Astrocyte of the hippocampus (primary cell): ENCODE results near the gene LRP6.
"Not testable (repeated sequence)": the region's sequence is repeated elsewhere in the genome, so short reads cannot be mapped to it uniquely, and the experiment has no call there.

Experiments
- DNase-seq: peaks from one replicate; pipeline ENCODE4 v3.0.0; 2011; ENCODE audit warnings: low read depth, low spot score

Gene LRP6

DNA sequence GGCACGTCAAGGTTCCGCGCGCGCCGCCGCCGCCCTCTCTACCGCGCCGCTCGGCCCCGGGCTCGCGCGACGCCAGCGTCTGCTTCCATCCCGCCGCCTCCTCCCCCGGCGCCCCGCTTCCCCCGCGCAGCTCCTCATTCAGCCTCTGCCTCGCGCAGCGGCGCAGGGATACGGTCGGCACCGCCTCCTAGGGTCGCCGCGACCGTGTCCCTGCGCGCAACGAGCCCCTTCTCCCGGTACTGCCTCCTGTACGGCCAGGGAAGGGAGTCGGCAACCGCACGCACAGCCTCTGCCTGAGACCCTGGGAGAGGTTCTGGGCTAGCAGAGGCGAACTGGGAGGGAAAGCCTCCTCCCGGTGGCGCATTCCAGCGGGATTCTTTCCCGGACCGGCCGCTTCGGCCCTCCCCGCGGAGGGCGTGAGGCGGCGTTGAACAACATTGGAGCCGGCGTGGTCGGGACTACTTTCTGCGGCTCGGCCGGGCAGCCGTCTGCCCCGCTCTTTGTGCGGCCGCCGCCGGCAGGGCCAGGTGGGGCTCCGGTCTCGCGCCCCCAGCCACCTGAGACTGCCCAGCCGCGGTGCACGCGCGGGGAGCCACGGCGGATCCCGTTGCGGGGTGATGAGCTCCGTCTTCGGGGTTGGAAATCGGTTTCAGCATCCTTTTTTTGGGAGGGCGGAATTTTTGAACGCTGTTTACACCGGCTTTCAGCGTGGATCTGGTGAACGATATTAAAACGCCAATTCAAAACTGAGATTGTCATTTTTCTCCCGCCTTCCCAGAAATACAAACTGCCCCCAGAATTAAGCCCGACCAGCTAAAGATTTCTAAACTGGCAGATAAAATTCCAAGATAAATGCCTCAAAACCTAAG lies at the start of gene LRP6:
Gene LRP6, minus strand, starts transcription at position 172 of the 869 bp plus-strand sequence. CDS start 309 bp downstream, outside the sequence.
- peak; percentile 98 for DNase-seq

DNA sequence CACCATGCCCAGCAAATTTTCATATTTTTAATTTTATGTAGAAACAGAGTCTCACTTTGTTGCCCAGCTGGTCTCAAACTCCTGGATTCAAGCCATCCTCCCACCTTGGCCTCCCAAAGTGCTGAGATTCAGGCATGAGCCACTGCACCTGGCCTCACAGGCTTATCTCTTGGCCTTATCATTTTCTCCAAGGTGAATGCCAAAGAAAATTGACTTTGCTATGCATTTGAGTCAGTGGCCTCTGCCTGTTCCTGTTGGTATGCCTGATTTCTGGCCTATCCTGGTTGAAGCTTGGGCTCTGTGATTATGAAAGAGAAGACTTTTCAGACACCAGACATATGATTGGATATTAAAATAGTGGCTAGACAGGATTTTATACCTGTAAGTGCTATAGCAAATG lies 49.0 kb upstream of the LRP6 start:
- no peak for DNase-seq

DNA sequence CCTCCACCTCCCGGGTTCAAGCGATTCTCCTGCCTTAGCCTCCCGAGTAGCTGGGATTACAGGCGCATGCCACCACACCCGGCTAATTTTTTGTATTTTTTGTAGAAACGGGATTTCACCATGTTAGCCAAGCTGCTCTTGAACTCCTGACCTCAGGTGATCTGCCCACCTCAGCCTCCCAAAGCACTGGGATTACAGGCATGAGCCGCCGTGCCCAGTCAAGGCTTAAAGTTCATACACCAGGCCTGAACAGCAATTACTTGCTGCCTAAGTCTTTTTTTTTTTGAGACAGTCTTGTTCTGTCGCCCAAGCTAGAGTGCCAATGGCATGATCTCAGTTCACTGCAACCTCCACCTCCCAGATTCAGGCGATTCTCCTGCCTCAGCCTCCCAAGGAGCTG lies 43.9 kb upstream of the LRP6 start:
- DNase-seq: not testable (repeated sequence)

DNA sequence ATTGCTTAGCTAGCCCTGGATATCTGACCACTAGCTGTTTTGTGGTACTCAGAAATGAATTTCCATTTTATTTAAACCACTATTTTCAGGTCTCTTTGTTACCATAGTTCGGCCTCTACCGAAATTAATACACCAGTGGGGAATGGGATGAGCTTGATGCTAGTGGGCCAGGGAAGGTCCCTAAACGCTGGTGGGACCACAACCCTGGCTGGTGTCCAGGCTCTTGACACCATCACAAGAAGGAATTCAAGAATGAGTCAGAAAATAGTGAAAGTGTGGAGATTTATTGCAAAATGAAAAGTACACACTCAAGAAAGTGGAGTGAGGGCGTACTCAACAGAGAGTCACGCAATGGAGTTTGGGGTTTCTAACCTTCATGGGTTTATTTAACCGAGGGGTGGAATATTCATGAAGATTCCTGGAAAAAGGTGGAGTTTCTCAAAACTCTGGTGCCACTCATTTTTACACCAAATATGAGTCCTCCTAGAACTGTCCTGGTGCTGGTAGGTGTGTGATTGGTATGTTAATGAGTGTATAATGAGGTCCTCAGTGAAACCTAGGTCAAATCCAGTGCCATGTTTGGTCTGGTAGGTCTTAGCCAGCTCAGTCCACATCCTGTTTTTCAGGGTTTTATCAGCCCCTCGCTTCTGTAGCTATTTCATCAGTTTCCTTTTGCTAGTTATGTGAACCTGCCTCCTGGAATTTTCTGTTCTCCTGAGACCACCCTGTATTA lies 38.9 kb upstream of the LRP6 start:
- peak; percentile 27 for DNase-seq

DNA sequence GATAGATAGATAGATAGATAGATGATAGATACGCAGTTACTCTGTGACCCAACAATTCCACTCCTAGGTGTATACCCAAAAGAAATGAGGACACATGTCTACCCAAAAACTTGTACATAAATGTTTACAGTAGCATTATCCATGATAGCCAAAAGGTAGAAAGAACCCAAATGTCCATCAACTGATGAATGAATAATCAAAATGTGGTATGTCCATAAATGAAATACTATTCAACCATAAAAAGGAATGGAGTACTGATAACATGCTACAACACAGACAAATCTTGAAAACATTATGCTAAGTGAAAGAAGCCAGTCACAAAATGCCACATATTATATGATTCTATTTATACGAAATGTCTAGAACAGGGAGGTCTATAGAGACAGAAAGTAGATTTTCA lies 36.1 kb upstream of the LRP6 start:
- no peak for DNase-seq

DNA sequence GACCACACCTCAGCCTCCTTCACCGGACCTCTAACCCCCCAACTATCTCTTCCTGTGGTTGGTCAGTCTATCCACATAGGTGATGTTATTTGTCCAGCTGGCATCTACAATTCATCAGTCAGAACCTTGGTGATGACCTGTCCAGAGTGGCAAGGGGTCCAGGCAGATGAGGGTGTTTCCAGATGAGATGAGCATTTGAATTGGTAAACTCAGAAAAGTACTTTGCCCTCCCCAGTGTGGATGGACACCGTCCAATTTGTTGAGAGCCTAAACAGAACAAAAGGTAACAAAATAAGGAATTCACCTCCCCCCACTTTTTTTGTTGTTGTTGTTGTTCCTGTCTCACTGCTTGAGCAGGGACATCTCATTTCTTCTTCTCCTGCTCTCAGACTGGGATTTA lies 34.3 kb upstream of the LRP6 start:
- DNase-seq: no peak

DNA sequence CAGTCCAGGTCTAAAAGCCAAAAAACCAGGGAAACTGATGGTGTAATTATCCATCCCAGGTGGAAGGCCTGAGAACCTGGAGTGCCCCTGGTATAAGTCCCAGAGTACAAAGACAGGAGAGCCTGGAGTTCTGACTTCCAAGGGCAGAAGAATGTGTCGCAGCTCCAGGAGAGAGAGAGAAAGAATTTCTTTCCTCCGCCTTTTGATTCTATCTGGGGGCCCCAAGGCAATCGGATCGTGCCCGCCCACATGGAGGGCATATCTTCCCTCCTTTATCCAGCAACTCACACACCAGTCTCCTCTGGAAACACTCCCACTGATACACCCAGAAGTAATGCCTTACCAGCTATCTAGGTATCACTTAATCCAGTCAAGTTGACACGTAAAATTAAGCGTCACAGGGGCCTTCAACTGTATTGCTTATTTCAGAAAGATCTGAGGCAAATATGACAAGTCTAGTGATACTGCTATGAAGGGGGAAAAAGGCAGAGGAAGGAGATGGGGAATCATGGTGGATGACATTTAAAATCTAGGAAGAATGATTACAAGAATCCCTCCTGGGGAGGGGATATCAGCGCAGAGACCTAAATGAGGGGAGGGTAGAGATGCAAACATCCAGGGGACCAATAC lies 30.5 kb upstream of the LRP6 start:
- no peak for DNase-seq

DNA sequence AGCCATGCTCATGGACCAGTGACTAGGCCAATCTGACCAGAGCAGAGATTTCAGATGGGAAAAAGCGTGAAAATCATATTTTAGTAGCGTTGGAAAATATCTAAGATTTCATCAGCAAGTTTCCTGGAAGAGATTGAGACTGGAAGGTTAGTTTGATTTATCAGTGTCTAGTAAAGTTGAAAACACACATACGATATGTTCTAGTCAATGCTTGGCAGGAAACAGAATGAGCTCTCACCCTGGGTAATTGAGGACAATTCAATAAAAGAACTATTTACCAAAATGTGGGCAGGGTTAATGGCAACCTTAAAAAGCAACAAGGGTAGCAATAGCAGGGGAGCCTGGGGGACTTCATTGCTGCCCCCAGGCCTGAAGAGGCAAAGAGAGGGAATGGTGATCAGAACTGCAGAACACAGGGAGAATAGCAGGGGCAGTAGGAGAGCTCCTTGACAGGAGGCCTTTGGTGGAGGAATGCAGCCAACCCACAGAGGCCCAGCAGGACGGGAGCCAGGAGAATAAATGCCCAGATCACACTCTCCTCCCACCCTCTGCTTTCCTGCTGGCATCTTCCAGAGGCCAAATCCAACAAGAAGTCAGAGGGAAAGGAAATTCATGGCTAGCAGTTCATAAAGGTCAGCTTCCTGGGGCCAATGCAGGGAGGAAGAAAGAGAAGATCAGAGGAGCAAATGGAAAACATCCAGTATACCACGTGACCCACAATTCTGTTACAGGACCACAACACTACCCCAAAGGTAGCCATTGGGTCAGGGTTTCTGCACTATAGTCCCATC lies 27.6 kb upstream of the LRP6 start:
- DNase-seq: peak; percentile 86

DNA sequence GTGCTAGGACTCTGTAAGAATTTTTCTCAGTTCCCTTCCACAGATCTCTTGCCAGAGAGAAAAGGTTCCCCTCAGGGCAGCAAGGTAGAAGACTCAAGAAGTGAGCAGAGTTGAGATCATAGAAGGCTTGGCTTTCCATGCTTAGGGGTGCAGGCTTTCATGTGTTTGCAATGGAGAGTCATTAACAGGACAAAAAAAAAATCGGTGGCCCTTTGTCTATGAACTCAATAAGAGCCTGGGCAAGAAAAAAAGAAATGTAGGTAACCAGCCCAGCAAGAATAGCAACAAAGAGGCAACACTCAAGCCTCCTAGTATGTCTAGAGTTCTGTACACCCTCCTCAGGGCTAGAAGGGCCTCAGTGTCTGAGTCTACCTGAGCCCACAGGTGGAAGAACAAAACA lies 23.4 kb upstream of the LRP6 start:
- no peak for DNase-seq

DNA sequence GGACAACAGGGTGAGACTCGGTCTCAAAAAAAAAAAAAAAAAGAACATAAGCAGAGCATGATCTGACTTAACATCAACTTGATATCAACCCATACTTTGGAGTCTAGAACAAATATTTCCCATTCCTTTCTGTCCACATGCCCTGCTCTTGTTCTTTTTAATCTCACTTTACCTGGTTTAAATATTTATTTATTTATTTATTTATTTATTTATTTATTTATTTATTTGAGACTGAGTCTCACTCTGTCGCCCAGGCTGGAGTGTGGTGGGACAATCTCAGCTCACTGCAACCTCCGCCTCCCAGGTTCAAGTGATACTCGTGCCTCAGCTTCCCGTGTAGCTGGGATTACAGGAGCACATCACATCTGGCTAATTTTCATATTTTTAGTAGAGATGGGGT lies 19.6 kb upstream of the LRP6 start:
- no peak for DNase-seq

DNA sequence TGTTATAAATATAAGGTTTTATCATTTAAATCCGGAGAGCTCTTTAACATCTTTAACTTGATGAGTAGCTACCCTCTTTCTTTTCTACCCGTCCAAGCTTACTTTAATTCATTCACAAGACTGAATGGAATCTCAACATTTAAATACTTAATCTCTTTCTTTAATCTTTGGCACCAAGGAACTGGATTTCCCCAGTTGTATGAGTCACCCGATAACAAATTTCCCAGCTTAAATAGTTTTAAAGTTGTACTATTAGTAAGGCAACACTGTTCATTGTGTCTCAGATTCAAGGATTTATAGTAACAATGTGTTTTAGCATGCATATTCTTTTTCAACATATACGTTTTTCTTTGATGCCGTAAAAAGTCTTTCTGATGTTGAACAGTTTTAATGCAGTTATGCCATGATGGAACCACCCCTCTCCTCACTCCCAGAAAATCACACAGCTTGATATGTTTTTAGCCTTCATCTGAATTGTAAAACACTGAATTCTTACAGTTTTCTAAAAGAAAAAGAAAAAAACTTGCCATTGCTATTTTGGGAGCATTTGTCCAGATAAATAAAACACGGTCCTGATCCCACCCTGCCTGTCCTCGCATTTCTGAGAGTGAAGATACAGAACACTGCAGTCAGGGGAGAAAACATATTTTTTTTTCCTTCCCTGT lies 16.0 kb upstream of the LRP6 start:
- peak; percentile 82 for DNase-seq

DNA sequence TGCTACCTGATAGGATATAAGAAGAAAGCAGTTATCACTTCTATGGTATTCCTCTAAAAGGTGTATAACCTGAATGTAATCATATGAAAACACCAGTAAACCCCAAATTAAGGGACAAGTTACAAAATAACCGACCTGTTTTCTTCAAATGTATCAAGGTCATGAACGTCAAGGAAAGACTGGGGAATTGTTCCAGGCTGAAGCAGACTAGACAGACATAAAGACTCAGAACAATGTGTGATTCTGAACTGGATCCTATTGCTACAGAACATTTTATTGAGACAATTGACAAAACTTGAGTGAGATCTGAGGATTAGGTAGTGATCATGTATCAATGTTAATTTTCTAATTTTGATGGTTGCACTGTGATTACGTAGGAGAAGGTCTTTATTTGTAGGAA lies 15.4 kb upstream of the LRP6 start:
- DNase-seq: no peak

DNA sequence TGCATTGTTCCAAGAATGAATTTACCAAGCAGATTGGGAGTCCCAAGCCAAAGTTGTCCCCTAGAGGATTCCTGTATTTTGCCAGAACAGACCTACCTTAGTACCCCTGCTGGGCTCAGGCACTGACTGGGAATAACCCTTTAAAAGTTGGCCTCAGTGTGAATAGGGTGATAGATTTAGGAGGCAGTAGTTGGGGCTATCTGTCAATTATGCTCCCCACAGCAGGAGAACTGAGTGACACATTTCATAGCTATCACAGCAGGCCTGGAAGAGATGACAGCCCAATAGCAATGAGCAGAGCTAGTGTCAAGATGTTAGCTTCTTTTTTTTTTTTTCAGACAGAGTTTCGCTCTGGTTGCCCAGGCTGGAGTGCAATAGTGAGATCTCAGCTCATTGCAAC lies 14.3 kb upstream of the LRP6 start:
- no peak for DNase-seq

DNA sequence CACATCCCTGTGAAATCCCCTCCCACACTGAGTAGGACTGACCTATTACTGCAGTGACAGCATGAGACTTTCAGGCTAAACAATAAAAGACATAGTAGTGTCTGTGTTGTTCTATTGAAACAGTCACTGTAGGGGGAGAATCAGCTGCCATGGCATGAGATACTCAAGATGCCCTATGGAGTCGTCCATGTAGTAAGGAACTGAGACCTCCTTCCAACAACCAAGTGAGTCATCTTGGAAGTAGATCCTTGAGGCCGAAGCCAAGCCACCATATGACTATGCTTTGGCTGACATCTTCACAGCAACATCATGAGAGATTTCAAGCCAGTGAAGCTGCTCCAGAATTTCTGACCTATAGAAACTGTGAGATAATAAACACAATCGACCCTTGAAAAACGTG lies 12.1 kb upstream of the LRP6 start:
- DNase-seq: no peak

DNA sequence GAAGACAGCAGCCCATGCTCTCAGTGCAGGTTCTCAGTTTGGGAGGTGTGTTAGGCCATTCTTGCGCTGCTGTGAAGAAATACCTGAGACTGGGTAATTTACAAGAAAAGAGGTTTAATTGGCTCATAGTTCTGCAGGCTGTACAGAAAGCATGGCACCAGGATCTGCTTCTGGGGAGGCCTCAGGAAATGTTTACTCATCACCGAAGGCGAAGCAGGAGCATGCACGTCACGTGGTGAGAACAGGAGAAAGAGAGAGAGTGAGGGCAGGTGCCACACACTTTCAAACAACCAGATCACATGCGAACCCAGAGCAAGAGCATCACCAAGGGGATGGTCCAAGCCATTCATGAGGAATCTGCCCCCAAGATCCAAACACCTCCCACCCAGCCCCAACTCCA lies 9.0 kb upstream of the LRP6 start:
- DNase-seq: no peak

DNA sequence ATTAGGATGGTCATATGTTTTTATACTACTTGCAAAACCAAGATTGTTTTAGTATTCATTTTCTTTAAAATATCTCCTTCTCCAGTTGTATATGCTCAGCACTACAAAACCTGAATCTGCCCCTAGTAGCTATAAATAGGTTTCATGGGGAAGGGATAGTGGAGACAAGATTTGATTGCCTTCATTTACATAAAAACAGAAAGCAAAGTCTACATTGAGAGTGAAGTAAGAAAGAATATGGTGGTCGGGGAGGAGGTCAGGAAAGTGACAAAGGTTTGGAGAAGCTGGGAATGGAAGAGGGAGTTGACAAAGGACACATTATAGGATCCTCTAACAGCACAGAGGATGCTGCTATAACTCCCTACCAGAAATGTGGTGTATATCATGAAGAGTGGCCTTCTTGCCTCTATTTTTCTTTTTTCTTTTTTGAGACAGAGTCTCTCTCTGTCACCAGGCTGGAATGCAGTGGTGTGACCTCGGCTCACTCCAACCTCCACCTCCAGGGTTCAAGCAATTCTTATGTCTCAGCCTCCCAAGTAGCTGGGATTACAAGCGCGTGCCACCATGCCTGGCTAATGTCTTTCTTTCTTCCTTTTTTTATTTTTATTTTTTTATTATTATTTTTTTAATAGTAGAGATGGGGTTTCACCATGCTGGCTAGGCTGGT lies 6.6 kb upstream of the LRP6 start:
- peak; percentile 13 for DNase-seq

DNA sequence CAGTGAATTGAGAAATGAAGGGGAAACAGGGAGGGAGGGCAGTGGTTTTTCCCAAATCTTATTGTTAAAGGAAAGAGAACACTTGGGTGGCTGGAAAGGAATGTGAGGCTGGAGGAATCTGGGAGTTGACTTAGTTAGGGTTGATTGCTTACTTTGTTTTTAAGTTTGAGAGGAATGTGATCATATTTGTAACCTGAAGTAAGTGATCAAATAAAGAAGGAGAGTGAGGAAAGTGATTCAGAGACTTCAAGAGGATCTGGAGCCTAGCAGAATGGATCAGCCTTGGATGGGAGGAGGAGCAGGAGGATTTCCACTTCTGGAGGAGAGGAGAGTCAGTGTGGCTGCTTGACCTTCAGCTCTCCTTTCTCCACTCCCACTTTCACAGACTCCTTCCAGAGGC lies 6.0 kb upstream of the LRP6 start:
- DNase-seq: peak; percentile 54

DNA sequence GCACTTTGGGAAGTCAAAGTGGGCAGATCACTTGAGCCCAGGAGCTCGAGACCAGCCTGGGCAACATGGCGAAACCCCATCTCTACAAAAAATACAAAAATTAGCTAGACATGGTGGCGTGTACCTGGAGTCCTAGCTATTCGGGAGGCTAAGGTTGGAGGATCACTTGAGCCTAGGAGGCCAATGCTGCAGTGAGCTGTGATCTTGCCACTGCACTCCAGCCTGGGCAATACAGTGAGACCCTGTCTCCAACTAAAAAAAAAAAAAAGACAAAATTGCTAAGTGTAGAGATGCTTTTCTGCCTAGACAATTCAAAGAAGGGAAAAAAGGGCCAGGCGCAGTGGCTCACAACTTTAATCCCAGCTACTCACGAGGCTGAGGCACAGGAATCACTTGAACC lies 3.4 kb upstream of the LRP6 start:
- DNase-seq: no peak

DNA sequence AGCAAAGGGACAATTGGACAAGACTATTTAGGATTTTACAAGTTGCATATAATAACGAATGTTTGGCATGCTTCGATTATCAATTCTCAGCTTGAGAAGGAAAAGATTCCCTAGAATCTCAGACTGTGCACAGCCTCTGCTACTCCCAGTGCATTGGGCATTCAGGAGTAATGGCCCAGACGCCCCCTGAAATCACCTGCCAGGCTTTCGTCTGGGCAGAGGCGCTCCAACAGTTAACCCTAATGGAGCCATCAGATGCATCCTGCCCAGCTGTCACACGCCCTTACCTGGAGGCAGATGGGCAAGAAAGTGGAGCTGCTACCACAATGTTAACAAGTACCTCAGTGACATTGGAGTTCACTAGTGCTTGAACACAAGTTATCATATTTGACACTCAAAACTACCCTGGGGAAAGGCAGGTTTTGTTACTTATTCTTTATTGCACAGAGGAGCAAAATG lies 927 bp upstream of the LRP6 start:
- DNase-seq: peak; percentile 13

DNA sequence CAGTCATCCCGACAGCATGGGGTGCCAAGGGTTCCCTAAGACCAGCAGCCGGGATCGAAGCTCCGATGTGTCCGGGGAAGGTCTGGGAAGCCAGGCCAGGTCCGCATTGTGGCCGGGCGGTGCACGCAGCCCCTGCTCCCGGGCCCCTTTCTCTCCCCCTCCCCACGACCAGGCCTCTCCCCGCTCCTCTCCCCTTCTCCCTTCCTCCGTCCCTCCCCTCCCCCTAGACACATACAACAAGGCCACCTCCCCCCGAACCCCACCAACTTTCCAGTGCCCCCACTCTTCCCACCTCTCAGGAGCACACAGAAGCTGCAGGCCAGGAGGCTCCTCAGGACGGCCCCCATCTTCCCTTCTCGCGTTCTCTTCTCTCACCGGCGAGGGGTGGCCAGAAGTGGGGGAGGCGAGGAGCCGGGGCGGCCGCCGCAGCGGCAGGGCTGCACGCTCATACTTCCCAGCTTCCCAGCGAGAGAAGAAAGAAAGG lies 413 bp downstream of the LRP6 start:
- no peak for DNase-seq
